GM21367 (cell line): Measurements from ENCODE around the gene FPGT.
"Not testable (repeated sequence)": the region's sequence is repeated elsewhere in the genome, so short reads cannot be mapped to it uniquely, and the experiment has no call there.

Experiments
- ATAC-seq: cut with Tn5 transposase; IDR thresholded peaks from one replicate; pipeline ENCODE4 v1.9.1; 2021; ENCODE audit not compliant: unreplicated experiment

The FPGT gene

DNA sequence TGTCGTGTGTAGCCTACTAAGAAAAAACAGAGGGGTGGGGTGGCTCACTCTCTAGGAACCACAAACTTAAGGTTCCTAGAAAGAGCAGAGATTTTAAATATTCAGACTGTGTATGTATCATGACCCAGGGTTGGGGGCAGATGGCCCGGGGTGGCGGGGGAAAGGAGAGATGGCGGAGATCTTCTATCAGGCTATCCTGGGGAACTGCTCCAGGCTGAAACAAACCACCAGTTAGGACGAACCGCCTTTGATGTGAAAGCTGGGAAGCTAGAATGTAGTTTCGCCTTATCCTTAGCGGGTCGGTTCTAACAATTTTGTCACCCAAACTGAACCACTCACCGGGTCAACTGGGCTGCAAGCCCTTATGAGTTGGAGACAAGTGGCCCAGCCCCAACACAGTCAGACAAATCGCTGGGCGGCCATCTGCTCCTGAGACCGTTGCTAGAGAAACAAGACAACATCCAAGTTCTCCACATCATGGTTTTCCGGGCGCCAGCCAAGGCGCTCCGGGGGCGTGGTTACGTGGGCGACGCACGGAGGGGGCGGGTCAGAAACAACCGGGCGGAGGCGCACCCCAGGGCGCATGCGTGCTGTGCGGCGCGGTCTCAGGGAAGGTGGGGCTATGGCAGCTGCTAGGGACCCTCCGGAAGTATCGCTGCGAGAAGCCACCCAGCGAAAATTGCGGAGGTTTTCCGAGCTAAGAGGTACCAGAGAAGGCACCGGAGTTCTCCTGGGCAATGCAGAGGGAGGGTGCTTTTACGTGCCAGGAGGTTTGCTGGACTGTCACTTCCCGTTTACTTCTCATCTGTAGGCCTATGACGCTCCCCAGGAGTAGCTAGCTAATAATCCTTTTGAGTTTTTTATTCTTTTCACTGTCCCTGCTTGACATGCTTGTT, at the start of gene FPGT, which contains the start of gene LRRIQ3:
Gene FPGT (plus strand): TSS at position 586 of the 896 bp plus-strand sequence. CDS start 37 bp downstream, at position 623.
Gene LRRIQ3 (minus strand): TSS at position 520 of the 896 bp plus-strand sequence. CDS start 14,492 bp downstream, outside the sequence.
- peak; percentile 94 for ATAC-seq

DNA sequence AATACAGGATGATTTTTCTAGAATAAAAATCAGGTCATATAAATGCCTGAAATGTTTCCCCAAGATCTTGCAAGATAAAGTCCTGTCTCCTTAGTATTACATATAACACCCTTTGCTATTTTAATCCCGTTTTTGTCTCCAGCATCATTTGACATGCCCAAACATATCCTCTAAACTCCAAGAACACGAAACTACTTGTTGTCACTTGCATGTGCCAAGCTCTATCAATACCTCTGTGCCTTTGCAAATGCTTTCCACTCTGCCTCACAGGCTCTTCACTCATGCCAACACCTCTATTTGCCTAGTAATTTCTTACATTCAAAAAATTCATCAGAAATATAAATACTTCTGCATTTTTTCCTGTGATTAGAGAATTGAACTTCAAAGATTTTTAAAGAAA, 38.0 kb upstream of the FPGT start:
- no peak for ATAC-seq

DNA sequence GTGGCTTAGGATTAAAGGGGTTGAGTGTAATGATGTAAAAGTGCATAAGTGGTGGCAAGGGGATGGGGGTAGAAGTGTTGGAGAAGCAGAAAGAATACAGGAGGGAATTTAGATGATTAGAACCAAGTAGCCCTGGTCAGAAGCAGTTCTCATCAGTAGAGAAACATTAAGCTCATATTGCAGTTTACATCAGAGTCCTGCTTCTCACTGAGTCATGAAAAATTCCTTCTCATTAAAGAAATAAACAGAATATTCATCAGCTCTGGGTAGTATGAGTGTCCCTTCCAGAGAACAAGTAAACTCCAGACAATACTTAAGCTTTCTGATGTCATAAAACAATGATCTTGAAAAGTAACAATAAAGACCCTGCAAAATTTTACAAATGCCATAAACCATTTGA, 36.5 kb upstream of the FPGT start:
- no peak for ATAC-seq

DNA sequence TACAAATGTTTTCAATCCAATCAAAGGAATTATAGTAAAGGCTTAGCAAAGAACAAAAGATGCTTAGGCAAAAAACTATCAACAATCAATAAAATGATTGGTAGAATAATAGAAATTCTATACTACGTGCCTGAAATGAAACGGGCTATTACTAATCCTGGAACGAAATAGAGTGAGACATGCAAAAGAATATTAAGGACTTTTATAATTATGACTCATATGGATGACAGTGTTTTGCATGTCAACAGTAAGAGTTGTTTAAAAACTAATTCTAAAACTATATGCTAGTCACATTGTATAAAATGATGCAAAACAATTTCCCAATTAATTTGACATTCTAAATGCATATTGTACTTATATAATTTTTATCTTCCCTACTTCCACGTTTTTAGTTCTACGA, 35.7 kb upstream of the FPGT start:
- no peak for ATAC-seq

DNA sequence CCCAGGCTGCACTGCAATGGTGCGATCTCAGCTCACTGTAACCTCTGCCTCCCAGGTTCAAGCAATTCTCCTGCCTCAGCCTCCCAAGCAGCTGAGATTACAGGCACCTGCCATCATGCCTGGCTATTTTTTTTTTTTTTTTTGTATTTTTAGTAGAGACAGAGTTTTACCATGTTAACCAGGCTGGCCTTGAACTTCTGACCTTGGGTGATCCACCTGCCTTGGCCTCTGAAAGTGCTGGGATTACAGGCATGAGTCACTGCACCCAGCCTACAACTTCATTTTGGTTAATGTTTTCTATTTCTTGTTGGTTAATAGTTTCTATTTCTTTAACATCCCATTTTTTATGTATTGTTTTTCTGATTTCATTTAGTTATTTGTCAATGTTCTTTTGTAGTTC, 23.6 kb upstream of the FPGT start:
- not testable (repeated sequence) for ATAC-seq

DNA sequence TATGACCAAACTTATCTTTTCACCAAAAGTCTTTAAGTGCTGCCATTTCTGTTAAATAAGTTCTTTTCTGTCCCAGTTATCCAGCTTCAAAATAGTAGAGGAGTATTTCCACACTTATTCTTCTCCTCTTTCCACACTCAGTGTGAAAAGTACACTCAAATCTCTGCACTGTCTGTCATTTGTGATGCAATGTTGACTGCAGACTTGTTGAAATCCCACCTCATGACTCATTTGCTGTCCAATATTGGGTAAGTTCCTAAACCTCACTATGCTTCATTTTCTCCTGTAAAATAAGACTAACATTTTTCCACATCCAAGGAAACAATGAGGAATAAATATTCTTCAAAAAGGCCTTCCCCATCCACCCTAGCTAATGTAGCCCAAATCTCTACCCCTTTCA, 17.6 kb upstream of the FPGT start:
- ATAC-seq, result no peak

DNA sequence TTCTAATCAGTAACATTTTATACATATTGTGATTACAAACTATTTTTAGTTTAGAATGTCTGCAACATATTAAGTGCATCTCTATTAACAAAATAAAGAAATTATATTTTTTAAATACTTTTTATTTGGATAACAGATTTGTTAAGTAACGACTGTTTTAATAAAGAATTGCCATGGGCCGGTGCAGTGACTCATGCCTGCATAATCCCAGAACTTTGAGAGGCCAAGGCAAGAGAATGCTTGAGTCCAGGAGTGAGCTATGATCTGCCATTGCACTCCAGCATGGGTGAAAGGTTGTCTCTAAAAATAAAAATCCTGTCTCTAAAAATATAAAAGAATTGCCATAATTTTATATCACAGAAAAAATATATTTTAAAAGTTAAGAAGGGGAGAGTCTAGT, 4.1 kb upstream of the FPGT start:
- ATAC-seq, result no peak

DNA sequence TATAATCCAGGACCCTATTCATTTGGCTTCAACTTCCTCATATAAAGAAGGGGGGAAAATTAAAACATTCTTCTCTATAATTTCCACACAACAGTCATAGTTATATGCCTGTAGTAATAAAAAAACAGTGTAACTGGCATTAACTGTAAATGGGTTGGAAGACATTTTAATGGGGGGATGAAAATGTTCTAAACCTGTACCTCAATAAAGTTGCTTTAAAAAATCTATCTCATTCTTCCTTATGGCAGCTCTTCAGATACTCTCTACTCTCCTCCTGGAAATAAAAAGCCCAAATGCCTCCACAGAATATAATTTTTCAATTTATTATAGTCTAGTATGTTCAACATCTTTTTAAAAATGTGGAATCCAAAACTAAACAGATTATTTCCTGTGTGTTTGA, 2.7 kb upstream of the FPGT start:
- ATAC-seq, result no peak

DNA sequence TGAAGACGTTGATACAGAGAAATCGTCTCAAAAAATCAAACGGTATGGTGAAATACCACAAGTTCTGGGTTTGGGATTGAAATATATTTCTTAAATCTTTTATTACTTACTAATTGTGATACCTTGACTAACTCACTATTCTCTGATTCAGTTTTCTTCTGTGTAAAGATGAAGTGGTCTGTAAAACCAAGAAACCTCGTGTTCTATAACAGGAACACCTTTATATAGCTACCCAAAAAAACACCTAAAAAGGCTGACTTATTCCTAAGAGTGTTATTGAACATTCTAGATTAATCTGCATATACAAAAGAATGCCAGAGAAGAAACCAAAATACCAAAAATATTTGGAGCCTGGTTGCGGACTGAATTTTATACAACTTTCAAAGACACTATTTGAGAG, 787 bp upstream of the FPGT start:
- ATAC-seq, result no peak

DNA sequence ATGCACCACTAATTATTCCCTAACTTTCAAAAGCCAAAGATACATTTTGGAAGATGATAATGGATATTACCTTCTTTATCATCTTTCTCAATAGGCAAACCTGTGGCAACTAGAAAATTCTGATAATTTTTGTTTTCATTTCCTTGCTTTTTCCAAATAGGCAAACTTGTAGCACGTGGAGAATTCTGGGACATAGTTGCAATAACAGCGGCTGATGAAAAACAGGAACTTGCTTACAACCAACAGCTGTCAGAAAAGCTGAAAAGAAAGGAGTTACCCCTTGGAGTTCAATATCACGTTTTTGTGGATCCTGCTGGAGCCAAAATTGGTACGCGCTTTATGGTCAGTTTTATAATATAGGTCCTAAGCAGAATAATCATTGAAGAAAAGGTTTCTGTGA, 1.5 kb downstream of the FPGT start:
- ATAC-seq, result no peak

DNA sequence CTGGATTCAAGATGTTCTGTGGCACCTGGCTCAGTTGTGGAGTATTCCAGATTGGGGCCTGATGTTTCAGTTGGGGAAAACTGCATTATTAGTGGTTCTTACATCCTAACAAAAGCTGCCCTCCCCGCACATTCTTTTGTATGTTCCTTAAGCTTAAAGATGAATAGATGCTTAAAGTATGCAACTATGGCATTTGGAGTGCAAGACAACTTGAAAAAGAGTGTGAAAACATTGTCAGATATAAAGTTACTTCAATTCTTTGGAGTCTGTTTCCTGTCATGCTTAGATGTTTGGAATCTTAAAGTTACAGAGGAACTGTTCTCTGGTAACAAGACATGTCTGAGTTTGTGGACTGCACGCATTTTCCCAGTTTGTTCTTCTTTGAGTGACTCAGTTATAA, 7.2 kb downstream of the FPGT start:
- ATAC-seq, result no peak

DNA sequence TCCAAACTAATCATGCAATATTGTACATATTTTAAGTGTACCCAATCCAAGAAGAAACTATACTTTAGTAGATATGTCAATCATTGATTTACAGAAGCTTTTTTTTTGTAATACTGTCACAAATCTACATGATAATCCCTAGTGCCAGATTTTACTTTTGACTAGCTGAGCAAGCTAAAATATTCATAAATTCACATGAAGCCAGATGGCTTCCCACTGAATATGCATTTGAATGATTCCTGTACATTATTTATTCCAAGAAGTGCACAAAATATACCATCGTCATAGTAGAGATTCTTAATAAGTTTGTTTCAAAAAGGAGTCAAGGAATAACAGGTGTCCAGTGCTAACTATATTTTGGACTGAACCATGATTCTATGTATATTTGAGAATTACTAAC, 17.2 kb downstream of the FPGT start:
- ATAC-seq, result no peak

DNA sequence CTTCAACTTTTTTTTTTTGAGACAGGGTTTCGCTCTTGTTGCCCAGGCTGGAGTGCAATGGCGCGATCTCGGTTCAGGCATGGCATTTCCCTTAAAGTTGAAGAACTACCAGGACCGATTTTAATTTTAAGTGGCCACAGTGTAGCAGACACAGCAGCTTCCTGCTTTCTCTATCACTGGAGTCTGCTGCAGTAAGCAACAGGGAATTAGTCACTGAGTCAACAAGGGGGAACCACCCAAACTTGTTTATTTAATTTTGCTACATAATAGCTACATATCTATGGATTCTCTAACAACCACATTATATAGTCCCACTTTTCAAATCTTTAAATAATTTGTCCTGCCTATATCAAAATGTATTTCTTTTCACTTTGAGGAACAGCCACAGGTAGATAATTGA, 24.7 kb downstream of the FPGT start:
- no peak for ATAC-seq

DNA sequence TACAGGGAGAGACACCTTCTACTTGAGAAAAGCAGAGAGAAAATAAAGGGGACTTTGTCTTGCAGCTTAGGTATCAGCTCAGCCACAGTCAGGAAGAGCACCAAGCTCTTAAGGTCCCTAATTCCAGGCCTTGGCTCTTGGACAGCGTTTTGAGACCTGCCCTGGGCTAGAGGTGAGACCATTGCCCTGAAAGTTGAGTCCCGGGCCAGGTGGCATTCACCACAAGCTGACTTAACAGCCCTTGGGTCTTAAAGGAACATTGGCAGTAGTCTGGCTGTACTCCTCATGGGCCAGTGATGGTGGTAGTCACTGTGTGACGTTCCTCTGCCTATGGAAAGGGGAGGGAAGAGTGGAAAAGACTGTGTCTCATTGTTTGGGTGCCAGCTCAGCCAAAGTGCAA, 25.4 kb downstream of the FPGT start:
- no peak for ATAC-seq

DNA sequence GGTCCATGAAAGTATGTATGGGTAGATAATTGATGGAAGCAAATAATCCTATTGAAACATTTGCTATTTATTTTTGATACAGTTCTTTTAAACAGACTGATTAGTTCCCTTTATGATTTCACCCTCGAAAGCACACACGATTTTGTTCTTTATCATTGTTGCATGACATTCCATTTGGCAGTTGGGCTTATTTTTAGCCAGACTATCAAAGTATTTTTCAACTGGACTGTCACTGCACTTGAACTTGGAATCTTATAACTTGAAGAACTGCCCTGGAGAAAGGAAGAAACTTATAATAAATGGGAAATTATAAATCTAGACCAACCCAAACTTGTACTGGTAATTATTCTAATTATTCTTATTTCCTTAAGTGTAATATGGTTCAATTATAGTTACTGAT, 37.1 kb downstream of the FPGT start, which contains the start of gene TNNI3K:
Gene TNNI3K (plus strand): TSS at position 235 of the 400 bp plus-strand sequence. CDS start 65 bp downstream, at position 300.
- no peak for ATAC-seq

DNA sequence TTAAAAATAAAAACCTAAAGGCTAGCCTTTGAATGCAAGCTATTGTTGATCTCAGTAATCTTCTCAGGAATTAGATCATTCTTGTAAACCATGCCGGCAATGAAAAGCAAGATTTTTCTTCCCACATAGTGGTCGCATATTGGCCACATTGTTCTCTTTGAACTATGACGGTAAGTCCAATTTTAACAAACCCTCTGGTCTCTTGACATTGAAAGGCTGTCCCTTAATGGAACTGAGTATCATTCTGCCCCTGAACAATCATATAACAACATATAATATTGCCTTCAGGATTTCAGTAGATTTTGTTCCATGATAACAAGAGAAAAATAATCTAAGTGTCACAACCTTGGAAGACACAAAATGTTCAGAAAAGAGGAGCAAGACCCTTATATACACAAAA, 38.4 kb downstream of the FPGT start:
- no peak for ATAC-seq

DNA sequence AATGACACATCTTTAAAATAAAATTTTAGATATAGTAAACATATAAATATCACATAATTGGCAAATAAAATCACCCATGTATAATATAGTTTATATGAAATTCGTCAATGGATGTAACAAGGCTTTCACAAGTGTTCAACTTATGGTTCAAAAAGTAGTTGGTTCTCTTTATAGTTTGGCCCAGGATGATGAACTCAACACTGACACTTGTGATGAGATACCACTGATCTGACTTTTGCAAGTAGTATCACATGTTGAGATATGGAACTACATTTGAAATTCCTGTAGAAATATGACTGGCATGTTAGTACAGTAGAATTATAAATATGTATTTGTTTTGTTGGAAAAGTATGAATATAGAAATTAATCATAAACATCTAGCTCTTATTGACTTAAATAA, 39.0 kb downstream of the FPGT start:
- no peak for ATAC-seq

DNA sequence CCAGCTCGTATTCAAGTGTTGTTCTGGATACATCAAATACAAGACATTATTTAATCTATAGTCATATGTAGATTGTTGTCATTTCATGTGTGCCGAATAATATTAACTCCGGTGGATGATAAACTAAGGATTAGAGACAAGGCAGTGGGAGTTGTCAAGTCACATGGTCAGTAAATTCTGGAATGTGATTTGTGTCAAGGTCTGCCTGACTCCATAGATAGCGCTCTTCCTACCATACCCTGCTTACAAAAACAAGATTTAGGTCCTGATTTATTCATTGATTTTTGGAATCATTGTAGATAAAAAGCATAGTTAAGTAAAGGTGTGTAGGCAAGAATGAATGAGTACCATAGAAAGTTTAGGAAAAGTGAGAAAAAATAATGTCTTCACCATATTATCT, 39.7 kb downstream of the FPGT start:
- no peak for ATAC-seq

DNA sequence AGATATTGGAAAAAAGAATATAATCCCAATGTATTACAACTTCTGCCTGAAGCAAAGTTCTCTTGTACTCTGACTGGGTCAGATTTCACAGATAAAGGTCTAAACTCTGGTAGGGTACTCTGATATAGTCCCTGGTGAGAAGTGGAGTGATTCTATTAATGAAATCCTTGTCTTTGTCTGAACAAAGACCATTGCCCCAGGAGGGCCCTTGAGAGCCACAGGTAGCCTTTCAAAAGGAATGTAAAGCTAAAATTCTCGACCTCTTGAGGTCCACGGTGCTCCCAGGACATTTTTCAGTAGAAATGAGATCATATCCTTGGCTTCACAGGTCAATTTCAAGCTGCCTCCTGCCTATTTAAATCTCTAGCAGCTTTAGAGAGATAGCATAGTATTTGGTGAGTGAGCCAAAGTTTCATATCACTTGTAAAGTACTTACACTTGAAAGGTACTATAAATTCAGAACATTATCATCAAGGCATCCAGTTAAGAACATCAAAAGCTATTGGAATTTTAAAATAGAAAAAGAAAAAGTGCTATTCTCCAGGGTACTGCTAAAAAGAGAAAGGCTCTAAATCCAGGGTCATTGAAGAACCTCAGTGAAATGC, 47.2 kb downstream of the FPGT start:
- ATAC-seq, result no peak

DNA sequence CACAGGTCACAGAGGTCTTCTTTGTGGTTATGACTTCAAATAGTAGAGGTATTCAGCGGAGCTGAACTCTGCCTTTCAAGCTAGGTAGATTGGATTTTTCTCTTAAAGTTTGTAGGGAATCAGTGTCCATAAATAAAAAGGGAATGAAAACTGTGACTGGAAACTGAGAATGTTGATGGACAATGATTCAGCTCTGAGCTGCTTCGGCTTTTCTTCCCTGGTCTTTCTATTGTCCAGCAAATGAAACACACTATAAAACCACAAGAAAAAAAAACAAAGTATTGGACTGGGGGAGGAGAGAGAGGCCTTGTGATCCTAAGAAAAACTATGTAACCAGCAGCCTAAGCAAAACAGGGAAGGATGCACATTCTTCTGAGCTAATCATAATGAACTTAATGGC, 48.3 kb downstream of the FPGT start:
- ATAC-seq, result no peak

DNA sequence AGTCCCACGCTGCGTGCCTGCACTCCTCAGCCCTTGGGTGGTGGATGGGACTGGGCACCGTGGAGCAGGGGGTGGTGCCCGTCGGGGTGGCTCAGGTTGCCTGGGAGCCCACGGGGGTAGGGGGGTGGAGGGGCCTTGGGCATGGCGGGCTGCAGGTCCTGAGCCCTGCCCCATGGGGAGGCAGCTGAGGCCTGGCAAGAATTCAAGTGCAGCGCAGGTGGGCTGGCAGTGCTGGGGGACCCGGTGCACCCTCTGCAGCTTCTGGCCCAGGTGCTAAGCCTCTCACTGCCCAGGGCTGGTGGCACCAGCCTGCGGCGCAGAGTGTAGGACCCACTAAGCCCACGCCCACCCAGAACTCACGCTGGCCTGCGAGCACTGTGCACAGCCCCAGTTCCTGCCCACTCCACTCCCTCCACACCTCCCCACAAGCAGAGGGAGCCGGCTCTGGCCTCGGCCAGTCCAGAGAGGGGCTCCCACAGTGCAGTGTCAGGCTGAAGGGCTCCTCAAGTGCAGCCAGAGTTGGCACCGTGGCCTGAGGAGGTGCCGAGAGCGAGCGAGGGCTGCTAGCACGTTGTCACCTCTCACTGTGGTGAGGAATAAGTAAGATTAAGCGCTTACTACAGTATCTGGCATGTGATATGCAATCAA, 50.0 kb downstream of the FPGT start:
- ATAC-seq, result no peak
